Stimulated activated CD4-positive, alpha-beta T cell treated with anti-CD3 and anti-CD28 coated beads, Interleukin-4, amount 100 ng/mL, for 1 hour (primary cell): Measurements from ENCODE around the gene NSUN7.

Experiments
- DNase-seq: peaks from one replicate; pipeline ENCODE4 v3.0.0-alpha.2; 2020

NSUN7 gene

DNA sequence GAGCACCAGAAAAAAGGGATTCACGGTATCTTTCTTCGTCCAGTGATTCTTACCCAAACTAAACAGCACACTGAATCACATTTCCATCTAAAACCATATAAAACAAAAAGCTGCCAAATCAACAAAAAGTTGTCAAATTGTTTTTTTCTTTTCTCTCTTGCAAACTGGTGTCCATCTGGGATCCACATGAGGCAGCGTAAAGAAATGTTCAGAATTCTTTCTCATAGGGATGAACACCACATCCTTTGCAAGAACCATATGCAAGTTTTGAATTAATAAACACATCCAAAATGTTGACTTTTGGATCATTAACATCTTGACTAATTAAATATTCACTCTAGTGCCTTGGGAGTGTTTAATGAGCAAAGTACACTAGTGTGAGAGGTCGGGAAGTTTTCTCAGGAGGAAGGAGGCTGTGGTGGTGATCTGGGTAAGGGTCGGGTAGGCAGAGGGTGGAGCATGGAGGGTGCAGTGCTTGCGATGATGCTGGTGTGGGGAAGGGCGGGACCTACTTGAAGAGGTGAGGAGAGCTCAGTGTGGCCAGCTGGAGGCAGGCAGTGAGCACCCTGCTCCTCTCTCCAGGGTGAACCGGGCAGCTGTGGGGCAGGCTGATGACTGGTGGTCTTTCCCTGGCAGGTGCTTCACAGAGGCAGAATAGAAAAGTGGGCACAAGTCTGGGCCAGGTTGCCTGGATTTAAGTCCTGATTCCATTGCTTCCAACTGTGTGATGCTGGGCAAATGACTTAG, 72.8 kb downstream of the NSUN7 start:
- DNase-seq = no peak

DNA sequence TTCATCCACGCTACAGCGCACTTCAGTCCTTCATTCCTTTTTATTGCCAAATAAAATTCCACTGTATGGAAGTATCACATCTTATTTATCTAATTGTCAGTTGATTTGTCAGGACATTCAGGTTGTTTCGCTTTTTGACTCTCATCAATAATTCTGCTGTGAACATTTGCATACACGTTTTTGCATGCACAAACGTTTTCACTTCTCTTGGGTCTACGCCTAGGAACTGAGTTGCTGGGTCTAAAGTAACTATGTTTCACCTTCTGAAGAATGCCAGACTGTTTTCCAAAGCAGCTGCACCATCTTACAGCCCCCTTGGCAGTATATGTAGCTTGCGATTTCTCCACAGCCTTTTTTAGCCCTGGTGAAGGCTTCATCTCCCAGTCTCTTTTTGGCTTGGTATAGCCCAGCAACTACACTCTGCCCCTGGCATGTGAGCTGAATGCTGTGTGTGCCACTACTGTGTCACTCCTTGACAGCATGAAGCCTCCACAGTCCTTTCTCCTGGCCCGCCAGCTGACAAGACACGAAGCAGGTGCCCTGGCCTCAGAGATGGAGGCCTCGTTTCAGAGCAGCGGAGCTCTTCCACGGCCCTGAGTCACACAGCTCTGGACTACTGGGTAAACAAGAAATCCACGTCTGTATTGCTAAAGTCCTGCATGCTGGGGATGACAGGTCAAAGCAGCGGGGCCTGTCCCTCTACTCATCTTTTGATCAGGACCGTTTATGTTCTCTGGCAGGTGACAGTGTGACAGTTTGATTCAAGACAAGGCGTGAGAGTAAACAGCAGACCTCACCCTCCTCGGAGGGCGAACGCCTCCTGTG, 75.5 kb downstream of the NSUN7 start:
- no peak for DNase-seq

DNA sequence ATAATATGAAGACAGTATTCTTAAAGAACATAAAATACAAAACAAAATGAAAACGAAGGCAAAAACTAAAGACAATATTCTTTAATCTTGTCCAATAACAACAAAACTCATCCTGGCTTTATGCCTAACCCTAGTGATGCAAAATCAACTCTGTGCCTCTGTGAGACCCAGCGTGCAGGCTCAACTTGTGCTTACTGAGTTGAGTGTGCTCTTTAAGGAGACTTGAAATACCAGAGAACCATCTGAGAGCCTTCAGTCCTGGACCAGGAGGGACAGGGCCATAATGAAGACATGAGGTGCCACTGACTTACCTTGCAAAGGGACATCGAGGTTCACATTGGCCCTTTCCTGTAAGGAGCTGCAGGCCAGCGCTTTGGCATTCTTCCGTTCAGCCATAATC, 77.1 kb downstream of the NSUN7 start:
- DNase-seq = no peak

DNA sequence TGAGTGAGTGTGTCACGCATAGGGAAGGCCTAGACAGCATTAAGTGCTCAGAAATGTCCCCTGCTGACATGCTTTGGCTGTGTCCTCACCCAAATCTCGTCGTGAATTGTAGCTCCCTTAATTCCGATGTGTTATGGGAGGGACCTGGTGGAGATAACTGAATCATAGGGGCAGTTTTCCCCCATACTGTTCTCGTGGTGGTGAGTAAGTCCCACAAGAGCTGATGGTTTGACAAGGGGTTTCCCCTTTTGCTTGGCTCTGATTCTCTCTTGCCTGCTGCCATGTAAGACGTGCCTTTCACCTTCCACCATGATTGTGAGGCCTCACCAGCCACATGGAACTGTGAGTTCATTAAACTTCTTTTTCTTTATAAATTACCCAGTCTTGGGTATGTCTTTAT, 78.0 kb downstream of the NSUN7 start:
- no peak for DNase-seq

DNA sequence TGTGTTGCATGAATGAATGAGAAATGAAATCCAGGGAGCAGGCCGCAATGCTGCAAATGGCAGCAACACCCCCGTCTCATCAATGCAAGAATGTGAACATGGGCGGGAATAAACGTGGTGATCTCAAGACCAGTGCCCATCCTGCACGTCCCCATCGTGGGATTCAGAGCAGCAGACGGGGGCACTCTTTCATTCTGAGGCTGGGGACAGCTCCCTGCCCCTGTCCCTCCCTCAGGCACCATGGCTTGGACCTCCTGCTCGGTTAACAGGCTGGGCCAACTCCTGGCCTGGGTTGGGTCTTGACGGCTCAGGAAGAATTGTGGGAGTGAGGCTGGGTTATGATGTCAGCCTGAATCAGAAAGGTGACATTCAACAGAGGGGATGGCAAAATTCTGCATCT, 78.9 kb downstream of the NSUN7 start:
- no peak for DNase-seq

DNA sequence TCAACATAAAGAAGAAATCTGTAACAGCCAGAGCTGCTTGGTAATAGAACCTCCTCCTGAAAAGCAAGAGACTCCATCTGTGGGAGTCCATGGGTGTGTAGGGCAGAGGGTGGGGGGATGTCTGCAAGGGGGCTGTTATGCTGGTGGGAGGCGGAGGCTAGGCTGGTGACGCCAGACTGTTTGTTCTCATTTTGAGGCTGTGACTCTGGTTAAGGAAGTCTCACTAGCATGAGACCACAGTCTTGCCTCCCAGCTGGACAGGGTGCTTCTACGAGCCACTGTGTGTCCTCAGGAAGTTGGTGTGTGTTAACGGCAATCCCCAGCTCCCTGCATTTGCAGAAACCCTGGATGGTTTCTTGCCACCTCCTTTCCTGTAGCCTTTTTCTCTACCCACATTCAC, 79.8 kb downstream of the NSUN7 start:
- no peak for DNase-seq

DNA sequence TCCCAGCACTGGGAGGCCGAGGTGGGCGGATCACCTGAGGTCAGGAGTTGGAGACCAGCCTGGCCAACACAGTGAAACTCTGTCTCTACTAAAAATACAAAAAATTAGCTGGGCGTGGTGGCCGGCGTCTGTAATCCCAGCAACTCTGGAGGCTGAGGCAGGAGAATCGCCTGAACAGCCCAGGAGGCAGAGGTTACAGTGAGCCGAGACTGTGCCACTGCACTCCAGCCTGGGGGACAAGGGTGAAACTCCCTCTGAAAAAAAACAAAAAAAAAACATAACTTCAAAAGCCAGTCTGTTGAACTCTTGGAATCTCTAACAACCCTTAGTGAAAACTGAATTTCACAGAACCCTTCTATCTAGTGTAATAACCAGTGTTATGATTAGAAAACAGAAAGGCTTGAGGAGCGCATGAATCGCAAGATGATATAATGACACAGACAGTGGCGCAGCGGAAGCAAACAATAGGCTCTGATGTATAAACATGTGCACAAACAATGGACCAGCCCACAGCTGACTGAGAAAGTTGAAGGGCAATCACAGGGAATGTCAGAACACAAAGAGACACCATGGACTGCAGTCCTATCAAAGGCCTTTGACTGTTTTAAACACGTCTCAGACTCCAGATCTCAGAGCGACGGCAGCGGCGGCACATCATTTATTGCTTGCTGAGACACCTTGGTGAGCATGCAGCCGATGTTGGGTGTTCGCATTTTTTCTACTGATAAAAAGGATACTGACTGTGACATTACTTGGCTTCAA, 81.6 kb downstream of the NSUN7 start:
- DNase-seq = no peak

DNA sequence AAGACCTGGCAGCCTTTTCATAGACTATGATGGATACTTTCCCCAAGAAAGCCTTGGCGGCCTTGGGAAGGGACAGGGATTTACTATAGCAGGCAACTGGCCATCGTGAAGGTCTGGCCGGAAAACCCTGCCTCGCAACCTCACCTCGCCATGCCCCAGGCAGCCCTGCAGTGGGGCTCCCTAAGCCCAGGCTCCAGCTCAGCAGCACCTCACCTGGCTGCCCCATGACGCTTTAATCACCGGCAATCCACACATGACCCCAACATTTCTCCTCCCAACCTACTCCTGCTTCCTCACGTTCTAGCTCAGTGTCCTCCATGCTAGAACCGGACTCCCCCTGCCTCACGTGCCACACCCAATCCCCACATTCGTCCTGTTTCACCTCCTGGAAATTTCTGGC, 82.4 kb downstream of the NSUN7 start:
- no peak for DNase-seq

DNA sequence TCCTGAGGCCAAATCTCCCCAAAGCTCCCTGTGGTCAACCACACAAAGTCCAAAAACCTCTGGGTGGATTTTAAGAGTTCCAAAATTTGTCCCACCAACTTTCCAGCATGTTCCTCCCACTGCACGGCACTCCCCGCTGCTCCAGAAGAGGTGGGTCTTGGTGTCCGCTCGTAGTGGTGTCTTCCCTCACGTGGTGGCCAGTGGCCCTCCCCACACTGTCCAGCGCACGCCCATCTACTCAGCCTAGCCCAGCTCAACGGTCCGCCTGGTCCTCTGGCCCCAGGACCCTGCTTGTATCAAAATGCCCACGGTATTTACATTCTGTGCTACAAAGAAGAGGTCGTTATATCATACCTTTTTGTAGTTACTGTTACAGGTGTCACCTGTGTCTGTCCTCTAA, 83.5 kb downstream of the NSUN7 start:
- no peak for DNase-seq

DNA sequence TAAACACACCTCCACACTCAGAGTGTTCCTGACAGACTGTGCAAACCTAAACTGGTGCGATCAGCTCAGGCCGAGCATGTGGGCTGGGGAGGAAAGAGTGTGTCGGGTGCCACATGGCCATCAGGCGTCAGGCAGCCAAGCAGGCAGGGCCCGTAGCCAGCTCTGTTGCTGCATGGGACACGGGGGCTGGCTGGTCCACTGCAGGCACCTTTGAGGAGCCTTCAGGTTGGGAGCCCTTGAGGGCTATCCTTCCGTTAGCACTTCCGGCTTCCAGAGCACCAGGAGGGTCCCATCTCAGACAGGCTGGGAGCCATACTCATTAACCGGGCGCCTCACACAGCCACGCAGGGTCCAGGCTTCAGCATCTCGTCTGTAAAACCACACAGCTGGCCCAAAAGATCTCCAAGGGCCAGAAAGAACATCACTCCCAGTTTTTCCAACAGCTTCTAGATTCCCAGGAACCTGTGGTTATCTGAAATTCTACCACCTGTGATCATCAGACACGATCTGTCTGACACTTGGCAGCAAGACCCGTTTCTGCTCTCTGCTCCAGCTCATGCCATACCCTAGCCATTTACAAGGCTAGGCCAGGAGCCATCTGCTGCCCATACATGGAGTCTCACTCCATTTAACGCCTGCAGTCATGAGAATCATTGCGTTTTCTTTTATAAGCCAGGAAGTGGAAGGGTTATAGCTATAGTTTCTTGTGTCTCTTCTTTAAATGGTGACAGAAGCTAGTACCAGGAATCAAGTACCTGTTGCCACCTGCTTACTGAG, 87.5 kb downstream of the NSUN7 start:
- DNase-seq = no peak

DNA sequence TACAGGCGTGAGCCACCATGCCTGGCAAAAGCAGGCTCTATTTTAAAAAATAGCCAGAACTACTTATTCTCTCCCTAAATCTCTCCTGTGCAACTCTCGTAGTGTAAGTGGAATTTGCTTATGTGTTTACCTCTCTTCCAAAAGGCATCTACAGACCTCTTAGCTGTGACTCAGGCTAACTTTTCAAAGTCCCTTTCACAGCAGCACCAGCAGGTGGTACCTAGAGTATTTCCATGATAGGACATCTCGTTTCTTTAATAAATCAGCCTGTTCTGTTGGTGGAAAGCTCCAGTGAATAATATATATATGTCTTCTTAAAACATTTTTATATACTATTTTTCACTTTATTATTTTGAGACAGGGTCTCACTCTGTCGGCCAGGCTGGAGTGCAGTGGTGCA, 89.0 kb downstream of the NSUN7 start:
- no peak for DNase-seq

DNA sequence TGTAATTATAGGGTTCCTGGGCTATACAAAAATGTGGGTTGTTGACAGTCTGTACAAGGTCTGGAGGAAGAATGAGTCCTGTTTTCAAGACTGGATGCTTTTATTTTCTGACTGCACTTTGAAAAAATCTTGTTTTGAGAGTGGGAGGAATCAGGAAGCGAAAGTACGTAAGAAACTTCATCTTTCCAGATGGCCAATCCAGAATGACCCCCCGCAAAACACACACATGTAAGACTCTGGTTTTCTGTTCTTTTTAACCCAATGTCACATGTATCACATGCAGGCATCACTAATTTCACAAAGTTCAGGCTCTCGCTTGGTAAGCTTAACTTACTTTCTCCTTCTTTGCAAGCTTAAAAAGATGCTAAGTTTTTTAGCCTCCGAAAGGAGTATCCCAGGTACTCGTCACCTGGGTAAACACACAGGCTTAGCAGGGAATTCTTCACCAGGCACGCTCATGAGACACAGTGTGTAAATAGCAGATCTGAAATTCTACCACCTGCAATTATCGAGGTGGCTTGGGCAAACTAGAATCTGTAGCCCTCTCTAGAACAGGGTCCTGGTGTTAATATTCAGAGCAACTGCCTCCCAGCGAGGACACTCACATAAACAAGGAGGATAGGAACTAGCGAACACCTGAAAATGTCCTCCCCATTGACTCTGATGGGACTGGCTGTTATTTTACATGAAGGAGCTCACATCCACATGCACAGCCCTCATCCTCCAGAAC, 90.7 kb downstream of the NSUN7 start:
- no peak for DNase-seq

DNA sequence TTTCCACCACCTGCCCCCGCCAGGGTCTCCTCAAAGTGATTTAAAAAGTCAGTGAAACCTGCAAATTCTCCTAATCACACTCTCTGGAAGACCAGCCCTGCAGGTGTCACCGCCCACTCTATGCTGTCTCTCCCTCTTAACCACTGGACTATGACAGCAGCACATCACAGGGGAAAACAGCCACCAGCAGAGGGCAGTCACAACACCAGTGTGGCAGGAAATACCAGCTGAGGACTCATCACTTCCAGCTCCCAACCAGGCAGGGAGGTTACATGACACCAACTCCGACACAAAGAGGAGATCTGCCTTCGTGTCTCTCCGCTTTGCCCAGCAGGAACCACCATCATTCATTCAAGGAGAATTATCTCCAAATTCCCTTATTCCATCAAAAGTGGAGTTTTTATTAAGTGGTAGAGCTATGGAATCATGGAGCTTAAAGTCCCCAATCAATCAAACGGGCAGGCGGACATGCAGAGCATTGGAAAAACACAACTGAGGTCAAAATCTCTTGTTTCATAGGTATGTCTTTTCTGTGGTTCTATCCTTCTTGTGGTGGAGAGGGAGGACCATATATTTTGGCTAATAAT, 91.3 kb downstream of the NSUN7 start:
- peak; percentile 80 for DNase-seq

DNA sequence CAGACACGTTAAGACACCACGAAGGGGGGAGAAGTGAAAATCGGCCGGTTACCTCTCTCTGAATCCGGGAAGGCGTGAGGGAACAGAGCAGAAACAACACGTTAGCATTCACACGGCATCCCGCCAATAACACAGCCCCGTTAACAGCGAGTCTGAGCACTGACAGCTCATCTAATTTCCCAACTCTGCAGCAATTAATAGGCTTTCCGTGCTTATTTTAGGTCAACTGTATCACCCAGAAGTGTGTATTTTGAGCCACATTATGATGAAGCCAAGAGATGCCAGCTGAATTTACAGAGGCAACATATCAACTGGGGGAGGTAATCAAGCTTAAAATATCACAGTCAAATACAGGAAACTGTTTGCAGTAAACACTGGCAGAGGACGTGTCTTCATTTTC, 92.6 kb downstream of the NSUN7 start:
- DNase-seq = no peak

DNA sequence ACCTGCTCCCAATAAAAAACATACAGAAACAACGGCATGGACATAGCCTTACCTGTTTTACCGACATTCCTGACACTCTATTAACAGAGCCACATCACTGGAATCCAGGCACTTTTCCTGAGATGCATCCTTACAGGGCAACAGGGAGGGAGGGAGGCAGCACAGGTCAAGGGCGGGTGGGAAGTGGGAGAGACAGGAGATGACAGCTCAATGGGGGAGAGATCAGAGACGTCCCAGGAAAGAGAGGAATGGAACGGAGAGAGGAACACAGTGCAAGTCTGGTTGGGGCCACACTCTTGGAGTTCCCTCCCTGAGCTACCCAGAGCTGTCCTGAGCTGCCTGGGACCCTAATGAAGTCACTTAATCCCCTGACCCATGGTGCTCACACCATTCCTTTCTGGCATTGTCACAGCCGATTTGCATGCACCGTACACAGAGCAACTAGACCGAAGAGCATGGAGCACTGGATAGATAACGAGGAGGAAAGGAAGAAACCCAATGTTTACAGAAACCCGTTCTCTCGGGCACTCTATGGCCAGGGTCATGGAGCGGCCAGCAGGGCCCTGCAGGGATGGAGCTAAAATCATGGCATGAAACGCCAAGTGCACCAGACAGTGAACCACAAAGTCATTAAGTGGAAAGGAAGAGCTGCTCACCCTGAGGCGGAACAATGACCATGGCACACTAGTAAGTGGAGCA, 93.1 kb downstream of the NSUN7 start:
- no peak for DNase-seq

DNA sequence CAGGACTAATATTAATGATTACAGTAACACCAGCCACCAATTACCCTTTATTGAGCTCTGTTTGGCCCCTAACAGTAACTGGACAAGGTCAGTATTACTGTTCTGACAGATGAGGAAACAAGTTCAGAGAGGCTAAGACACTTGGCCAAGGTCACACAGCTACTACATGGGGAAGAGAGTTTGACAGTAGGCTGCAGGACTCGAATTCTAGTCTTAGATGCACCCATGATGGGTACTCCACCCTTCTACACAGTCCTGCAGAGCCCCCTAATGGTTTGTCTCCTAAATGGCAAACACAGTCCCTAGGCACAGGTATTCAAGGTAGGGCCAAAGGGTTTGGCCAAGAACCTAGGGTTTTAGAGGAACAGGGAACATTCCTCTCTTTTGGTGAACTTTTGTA, 93.9 kb downstream of the NSUN7 start:
- DNase-seq = no peak

DNA sequence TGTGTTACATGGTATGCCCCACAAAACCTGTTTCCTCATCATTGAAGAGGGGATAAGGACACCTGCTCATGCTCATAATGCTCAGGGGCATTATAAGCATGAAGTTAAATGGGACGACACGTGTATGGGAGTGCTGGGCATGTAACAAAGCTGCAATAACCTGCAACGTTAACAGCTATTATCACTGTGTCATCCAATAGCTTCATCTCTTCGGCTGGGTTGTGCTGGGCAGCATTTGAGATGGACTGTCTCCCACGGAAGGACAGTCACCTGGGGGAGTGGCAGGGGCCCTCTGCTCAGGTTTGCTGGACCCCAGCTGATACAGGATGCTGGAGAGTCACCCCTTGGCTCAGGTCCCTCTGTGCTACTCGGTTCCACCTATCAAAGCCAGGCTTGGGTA, 94.5 kb downstream of the NSUN7 start:
- no peak for DNase-seq

DNA sequence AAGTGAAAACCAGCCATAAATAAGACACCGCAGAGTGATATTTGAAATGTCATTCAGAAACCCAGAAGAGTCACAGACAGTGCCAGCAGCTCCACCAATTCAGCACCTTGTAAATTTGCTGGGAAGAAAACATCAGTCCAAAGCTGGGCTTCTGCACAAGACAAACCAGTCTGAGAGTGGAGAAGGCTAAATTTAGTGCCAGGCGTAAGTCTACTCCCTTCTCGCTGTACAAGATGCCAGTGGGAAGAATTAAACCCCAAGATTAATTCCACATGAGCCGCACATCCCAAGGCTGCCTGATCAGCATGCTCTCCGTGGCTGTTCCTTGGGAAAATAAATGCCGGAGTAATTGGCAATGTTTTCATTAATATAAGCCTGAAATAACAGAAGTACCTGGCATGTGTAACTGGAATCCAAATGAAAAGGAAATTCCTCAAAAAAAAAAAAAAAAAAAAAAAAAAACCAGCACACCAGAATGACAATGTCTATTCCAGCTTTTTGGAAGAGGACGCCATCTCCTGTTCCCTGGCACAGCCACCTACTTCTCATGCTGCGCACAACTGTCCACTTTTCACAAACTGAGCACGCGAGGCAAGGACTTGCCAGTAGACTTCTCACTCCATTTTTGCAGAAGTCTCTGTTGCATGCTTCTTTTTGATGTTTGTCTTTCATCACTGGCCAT, 95.5 kb downstream of the NSUN7 start:
- no peak for DNase-seq

DNA sequence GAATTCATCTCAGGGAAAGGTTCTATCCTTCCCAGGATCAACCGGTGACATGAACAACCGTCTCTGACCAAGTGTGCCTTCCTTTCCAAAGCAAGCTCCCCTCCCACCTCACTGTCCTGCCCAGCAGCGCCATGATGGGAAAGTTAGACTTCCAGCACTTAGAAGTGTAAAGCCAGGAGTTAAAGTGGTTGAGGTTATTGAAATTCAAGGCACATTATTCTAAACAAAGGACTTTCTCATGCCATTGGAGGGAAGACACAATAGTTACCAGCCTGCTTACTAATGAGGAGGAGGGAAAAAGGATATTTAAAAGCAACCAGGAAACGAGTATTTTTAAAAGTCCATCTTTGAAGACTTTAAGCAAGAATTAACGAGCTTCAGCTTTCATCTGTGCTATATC, 96.8 kb downstream of the NSUN7 start:
- no peak for DNase-seq

DNA sequence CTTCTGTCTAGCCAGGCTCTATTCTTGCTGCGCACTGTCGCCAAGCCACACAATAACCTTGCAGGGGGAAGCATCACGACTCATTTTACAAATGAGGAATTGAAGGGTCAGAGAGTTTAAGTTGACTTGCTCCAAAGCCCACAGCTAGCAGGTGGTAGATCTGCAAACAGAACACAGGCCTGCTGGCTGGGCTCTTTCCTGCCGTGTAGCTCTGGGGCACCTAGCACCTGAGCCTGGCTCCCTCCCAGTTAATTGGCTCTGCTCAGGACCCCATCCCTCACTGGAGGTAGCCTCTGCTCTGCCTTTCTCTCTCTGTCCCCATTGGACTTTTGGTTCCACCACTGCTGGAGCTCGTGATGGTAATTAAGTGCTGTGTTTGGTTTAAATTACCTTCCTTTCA, 98.5 kb downstream of the NSUN7 start:
- no peak for DNase-seq

DNA sequence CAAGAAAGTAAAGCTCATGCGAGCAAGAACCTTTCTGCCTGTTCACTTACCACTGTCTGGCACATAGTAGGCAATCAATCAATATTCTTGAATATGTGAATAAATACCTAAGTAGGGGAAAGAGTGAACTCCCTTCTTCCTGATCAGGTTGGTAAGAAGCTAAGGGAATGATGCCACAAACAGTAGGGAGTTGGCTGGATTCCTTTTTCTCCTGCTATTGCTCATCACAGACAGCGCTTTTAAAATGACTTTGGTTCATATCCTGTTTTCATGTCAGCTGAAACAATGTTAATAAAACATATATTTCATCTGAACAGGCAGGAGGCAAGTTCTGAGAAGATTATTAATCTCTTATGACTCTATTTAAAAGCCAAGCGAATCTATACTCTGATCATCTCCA, 99.2 kb downstream of the NSUN7 start:
- no peak for DNase-seq
